Head of caudate nucleus (tissue), 42 donors: ENCODE data around the gene PREPL.

Experiments used
- DNase-seq, 42 donors: peaks; one replicate each; pipeline versions ENCODE4 v3.0.0 to v3.0.0-alpha.2; 2020 to 2021; ENCODE audit warnings: mixed read lengths in 7 of 42
- intact Hi-C: fragments of 100-400 bp; cut with DNase I; formaldehyde crosslinking; loops from one replicate; pipeline ENCODE4 v1.15.0; 2022

The PREPL gene

DNA sequence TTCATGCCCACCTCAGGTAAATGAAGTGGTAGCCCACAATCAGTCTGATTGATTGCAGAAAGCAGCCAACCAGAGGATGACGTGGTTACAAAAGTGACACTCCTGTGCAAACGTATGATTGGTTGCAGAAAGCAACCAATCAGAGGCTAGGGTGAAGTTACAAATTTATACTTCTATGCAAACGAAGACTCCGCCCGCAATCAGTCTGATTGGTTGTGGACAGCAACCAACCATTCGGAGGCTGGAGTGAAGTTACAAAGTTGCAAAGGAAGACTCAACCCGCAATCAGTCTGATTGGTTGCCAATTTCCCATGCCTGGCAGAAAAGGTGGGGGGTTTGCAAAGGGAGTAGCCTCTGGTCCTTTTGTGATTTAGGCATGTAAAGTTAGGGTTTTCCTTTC, 90.0 kb downstream of the PREPL start:
- intact Hi-C loops: no loop called here
- no peak for DNase-seq

DNA sequence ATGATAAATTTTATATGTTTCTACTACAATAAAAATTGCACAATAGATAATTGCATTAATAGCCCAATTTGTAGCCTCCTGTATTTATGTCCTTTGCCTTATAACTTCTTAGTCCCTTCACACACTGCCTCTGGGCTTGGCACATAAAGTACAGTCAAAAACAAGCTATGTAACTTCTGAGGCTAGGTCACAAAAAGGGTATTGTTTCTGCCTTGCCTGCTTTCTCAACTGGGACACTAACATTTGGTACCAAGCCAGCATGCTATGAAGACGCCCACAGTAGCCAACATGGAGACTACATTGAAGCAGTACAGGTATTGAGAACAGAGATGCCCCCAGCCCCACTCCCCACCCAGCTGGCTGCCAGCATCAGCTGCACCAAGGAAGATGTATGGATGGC, 91.5 kb downstream of the PREPL start:
- peak in 22 of 42 donors; percentile 11 to 74 (median 36) for DNase-seq
- intact Hi-C loops: no loop called here

DNA sequence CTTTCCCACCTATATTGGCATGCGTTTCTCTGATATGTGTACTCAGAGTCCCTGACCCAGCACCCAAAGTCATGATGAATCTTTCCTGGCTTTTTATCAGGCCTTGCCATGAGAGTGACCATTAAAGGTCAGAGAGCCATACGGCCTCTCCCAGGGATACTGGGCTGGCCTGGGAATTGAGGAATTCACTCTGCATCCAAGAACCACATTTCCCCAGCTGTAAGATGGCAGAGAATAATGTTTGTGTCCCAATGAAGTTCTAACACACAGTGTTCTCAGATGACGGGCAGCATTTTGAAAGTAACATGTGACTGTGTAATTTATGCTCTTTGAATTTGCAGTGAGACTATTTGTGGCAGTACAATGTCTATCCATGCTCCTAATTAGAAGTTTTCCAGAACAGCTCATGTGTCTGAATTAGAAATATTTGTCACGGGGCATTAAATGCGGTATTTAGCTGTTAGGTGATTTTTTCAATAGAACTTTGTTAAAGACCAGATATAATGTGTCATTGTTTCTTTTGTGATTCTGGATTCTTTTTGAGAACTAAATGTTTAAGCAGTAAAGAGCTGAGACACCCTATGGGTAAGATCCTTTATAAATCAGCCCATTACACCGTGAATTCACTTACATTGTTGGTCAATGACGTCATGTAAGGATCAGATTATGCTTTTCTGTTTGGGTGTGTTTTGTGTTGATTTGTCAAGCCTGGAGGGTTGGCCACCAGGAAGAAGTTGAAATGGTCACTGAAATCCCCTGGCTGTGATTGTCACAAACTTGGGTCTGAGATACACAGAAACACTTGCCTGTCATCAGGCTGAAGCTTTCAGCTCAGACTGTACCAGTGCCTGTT, 93.3 kb downstream of the PREPL start:
- DNase-seq: peak in 5 of 42 donors; percentile 21 to 72 (median 25)

More for the DNA sequence above, 93.3 kb downstream of the PREPL start:
- intact Hi-C loops: no loop called here
